Measurements from ENCODE around the gene FITM2.

GRCh38 chr20:44335675-44336074 is 24.7 kb upstream of the FITM2 start:
- TF ChIP-seq, protein P1, sequence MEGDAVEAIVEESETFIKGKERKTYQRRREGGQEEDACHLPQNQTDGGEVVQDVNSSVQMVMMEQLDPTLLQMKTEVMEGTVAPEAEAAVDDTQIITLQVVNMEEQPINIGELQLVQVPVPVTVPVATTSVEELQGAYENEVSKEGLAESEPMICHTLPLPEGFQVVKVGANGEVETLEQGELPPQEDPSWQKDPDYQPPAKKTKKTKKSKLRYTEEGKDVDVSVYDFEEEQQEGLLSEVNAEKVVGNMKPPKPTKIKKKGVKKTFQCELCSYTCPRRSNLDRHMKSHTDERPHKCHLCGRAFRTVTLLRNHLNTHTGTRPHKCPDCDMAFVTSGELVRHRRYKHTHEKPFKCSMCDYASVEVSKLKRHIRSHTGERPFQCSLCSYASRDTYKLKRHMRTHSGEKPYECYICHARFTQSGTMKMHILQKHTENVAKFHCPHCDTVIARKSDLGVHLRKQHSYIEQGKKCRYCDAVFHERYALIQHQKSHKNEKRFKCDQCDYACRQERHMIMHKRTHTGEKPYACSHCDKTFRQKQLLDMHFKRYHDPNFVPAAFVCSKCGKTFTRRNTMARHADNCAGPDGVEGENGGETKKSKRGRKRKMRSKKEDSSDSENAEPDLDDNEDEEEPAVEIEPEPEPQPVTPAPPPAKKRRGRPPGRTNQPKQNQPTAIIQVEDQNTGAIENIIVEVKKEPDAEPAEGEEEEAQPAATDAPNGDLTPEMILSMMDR (IDR thresholded peaks at IDR 0.05) = no peak
- TF ChIP-seq EP300 (IDR thresholded peaks at IDR 0.05) (no peak), POLR2AphosphoS5 (IDR thresholded peaks at IDR 0.05) (no peak), POLR2A (IDR thresholded peaks at IDR 0.05) (no peak)

Data from upper lobe of left lung (tissue), 4 donors.